T-cell (primary cell): ENCODE results near the gene PRKAR1B. TPM values are rescaled to one million over a fixed set of nuclear protein-coding genes. Genes with fewer than 3 reads are reported as not detected.
A peak's percentile ranks its signal among the peaks of the same experiment; 100 is the strongest.

ENCODE experiments used
- ATAC-seq, 4 experiments: fragments of 200-7000 bp in 3 of 4; fragments of 150-1000 bp in 1 of 4; cut with Tn5 transposase; replicated peaks in 1 of 4; 1 replicate in 3 of 4; 2 replicates in 1 of 4; pipeline ENCODE4 v1.10.0; 2021; ENCODE audit warnings: moderate library complexity in 3 of 4, mild to moderate bottlenecking in 2 of 4, moderate number of reproducible peaks in 1 of 4
- CTCF ChIA-PET, 2 donors: fragments of 300-600 bp; sonication (Branson Sonifier 250); formaldehyde crosslinking; loops; one replicate each; lab custom pipeline; 2022; ENCODE audit warnings: antibody characterized with exemption in 2 of 2; lab: Charles Lee
- POLR2A ChIA-PET, 2 donors: fragments of 300-600 bp; sonication (Branson Sonifier 250); formaldehyde crosslinking; loops; one replicate each; lab custom pipeline; 2022; ENCODE audit warnings: antibody characterized with exemption in 2 of 2; lab: Charles Lee
- DNase-seq, 35 experiments: peaks; one replicate each; pipeline versions ENCODE4 v3.0.0 to v3.0.0-alpha.2; 2013 to 2023
- H3K27ac ChIP-seq: one replicate; pipeline ENCODE4 v1.5.1; 2013; ENCODE audit warnings: low read length
- H3K27me3 ChIP-seq, 2 experiments: replicated peaks in 1 of 2; 1 replicate in 1 of 2; 2 replicates in 1 of 2; pipeline versions ENCODE4 v1.6.1 to v1.7.0; 2013; ENCODE audit warnings: low read length in 1 of 2, mixed read lengths in 1 of 2; ENCODE audit not compliant: control insufficient read depth in 2 of 2, insufficient read depth in 2 of 2; ENCODE audit errors: extremely low read depth in 1 of 2
- H3K36me3 ChIP-seq, 2 donors: 1 replicate in 1 of 2; 2 replicates in 1 of 2; pipeline versions ENCODE4 v1.6.1 to v1.7.0; 2013; ENCODE audit warnings: low read length in 1 of 2; ENCODE audit not compliant: control insufficient read depth in 2 of 2, insufficient read depth in 1 of 2; ENCODE audit errors: extremely low read depth in 1 of 2
- H3K4me1 ChIP-seq, 2 experiments: 1 replicate in 1 of 2; 2 replicates in 1 of 2; pipeline versions ENCODE4 v1.6.1 to v1.7.0; 2013; ENCODE audit warnings: low read length in 2 of 2, mixed read lengths in 1 of 2; ENCODE audit not compliant: insufficient read depth in 2 of 2, control insufficient read depth in 1 of 2; ENCODE audit errors: extremely low read depth in 1 of 2
- H3K4me3 ChIP-seq, 2 donors: 1 replicate in 1 of 2; 2 replicates in 1 of 2; pipeline versions ENCODE4 v1.5.1 to v1.7.0; 2013; ENCODE audit warnings: mild to moderate bottlenecking in 2 of 2, low read length in 1 of 2, moderate library complexity in 1 of 2; ENCODE audit not compliant: control insufficient read depth in 1 of 2; ENCODE audit errors: extremely low read depth in 1 of 2
- H3K9me3 ChIP-seq: 2 replicates; pipeline ENCODE4 v1.7.0; 2013
- H3K27ac Mint-ChIP-seq, 2 donors: one replicate each; pipeline ENCODE4 v1.8.0; 2020 to 2021; ENCODE audit warnings: mild to moderate bottlenecking in 2 of 2, mixed read lengths in 2 of 2
- H3K27me3 Mint-ChIP-seq, 2 donors: one replicate each; pipeline ENCODE4 v1.8.0; 2021 to 2022; ENCODE audit warnings: mixed read lengths in 2 of 2
- H3K36me3 Mint-ChIP-seq: one replicate; pipeline ENCODE4 v1.8.0; 2021; ENCODE audit warnings: mixed read lengths
- H3K4me1 Mint-ChIP-seq, 3 donors: one replicate each; pipeline ENCODE4 v1.8.0; 2020 to 2022; ENCODE audit warnings: mixed read lengths in 3 of 3, mild to moderate bottlenecking in 1 of 3
- H3K4me3 Mint-ChIP-seq, 3 donors: one replicate each; pipeline ENCODE4 v1.8.0; 2020 to 2022; ENCODE audit warnings: mild to moderate bottlenecking in 3 of 3, mixed read lengths in 3 of 3, moderate library complexity in 3 of 3
- H3K9me3 Mint-ChIP-seq, 3 donors: one replicate each; pipeline ENCODE4 v1.8.0; 2020 to 2022; ENCODE audit warnings: mixed read lengths in 3 of 3
- WGBS: methylation state at CpG from one replicate; pipeline ENCODE4 v1.1.5; 2013; ENCODE audit warnings: missing lambda C conversion rate; ENCODE audit not compliant: insufficient coverage; 5-methylcytosine and 5-hydroxymethylcytosine counted together
- total RNA-seq, 35 experiments: library from RNA in 6 of 35; stranded (reverse) in 6 of 35; fragments of 120-200 nt in 1 of 35; gene quantifications; one replicate each; pipeline versions ENCODE4 v1.2.1 to v1.2.4 and lab custom pipeline; 2013 to 2026

The PRKAR1B gene
- total RNA-seq, 5 donors from 2014 or later (not counting 1 experiment from before 2014, with no cell fraction given): 20.7 to 35.4 (median 24.4) TPM

DNA sequence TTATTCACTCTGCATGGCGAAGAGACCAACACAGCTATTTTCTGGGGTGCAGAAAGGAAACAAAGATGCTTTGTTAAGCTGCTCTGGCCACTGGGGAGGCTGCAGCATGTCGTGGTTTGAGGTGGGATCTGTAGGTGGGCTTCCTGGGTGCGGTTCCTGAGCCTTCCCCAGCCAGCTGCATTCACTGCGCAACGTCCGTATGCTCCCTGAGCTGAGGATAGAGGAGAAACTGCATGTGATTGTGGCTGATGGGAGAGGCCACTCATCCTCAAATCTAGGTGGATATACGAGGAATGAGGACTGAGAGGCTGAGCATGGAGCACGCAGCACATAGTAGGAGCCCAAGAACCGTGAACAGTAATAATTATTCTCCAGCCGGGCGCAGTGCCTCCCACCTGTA, 10.4 kb downstream of the PRKAR1B start:
- Mint-ChIP-seq H3K4me1 (peaks cover 4 to 16% (median 9%) of the 10 kb centered on the region in 3 donors), H3K27me3 (peaks cover 0 to 6% of the 10 kb centered on the region in 2 donors), H3K36me3 (peaks cover 8% of the 10 kb centered on the region), H3K27ac (peak overlapping the region in 1 of 2 donors; percentile 12), H3K9me3 (peaks cover under 1 to 4% (median under 1%) of the 10 kb centered on the region in 3 donors), H3K4me3 (no peak overlapping the region)
- ChIA-PET CTCF (no interaction called here), POLR2A (no interaction called here)
- 82% methylated on average over 10 of the region's 11 CpGs for WGBS
- Histone ChIP-seq H3K36me3 (no peaks in the 10 kb centered on the region), H3K4me1 (peaks cover 0 to 8% of the 10 kb centered on the region in 2 experiments), H3K27me3 (peaks cover 0 to 12% of the 10 kb centered on the region in 2 experiments), H3K27ac (no peak overlapping the region), H3K4me3 (no peak overlapping the region), H3K9me3 (no peaks in the 10 kb centered on the region)
- ATAC-seq (no peak), DNase-seq (peak in 1 of 35 experiments; percentile 4)

DNA sequence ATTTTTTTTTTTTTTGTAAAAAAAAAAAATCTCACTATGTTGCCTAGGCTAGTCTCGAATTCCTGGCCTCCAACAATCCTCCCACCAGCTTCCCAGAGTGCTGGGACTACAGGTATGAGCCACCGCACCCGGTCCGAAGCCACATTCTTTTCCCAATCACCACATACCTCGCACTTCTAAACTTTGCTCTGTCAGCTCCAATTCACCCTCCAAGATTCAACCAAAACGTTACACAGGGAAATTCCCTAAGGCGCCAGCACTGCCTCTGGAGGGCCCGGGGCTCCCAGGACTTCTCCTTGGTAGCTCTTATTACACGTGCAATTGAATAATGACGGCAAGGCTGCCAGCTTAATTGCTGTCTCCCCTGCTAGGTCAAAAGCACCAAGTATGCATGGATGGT, 10.9 kb downstream of the PRKAR1B start:
- Mint-ChIP-seq H3K9me3 (peaks cover 0 to 4% (median 0%) of the 10 kb centered on the region in 3 donors), H3K27ac (peak overlapping the region in 1 of 2 donors; percentile 48), H3K4me3 (no peak overlapping the region), H3K27me3 (peaks cover 0 to 6% of the 10 kb centered on the region in 2 donors), H3K36me3 (peaks cover 7% of the 10 kb centered on the region), H3K4me1 (peaks cover 7 to 16% (median 12%) of the 10 kb centered on the region in 3 donors)
- WGBS: 84% methylated on average over 10 of the region's 10 CpGs
- Histone ChIP-seq H3K4me1 (peaks cover 0 to 12% of the 10 kb centered on the region in 2 experiments), H3K27me3 (peaks cover 0 to 13% of the 10 kb centered on the region in 2 experiments), H3K27ac (no peak overlapping the region), H3K4me3 (no peak overlapping the region), H3K36me3 (no peaks in the 10 kb centered on the region), H3K9me3 (no peaks in the 10 kb centered on the region)
- ChIA-PET CTCF (no interaction called here), POLR2A (no interaction called here)
- no peak for ATAC-seq
- DNase-seq: no peak

DNA sequence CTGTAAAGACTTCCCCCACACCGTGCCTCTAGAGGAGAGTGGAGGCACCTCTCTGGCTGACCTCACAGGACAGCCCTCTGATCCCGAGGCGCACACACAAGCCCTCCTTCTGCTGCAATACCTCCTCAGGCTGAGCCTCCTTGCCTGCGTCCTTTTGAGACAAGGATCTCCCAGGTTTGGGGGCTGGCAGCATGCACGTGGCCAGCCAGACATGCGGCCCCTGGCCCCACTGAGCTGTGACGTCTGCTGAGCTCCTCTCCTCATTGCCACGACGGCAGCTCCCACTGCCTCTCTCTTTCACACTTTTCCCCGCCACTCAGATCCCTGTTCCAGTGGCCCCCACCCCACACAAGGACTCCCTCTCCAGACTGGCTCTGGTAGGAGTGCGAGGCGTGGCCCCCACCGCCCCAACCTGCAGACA, 12.8 kb downstream of the PRKAR1B start:
- CTCF ChIA-PET: no interaction called here

DNA sequence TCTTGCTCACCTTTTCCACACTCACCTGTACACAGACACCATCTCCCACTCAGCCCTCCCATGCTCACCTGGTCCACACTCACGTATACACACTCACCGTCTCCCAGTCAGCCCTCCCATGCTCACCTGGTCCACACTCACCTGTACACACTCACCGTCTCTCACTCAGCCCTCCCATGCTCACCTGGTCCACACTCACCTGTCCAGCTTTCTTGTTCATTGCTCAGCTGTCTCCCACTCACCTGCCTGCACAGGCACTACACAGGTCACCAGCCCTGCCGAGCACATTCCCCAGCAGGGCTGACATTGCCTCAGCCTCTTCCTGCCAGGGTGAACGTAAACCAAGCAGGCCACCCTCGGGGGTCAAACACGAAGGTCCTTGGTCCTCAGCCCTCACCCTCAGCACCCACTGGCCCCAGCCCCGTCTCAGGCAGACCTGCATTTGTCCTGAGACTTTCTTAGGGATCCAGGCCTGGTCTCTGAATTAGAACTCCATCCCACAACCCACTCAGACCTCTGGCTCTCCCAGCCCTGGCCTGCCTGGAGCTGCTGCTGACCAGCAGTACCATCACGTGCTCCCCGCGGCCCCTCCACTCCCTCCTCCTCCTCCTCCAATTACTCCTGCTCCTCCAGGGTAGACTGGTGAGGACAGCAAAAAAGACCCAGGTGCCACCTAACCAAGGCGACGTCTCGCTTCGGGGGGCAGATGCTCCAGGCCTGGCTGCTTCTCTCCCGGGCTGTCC, 13.4 kb downstream of the PRKAR1B start:
- H3K4me3 Mint-ChIP-seq: peak overlapping the region; percentile 32 to 81 (median 69)
- CTCF ChIA-PET: no interaction called here
- peaks cover 3% of the 10 kb centered on the region for H3K36me3 Mint-ChIP-seq
- H3K27me3 Mint-ChIP-seq: peaks cover 0 to 6% of the 10 kb centered on the region in 2 donors
- no peak overlapping the region for H3K4me3 ChIP-seq
- no peaks in the 10 kb centered on the region for H3K9me3 Mint-ChIP-seq
- DNase-seq (no peak), ATAC-seq (no peak)
- peaks cover 12 to 16% (median 15%) of the 10 kb centered on the region in 3 donors for H3K4me1 Mint-ChIP-seq
- H3K9me3 ChIP-seq: no peaks in the 10 kb centered on the region
- 88% methylated on average over 11 of the region's 16 CpGs for WGBS
- H3K36me3 ChIP-seq: no peaks in the 10 kb centered on the region
- no peak overlapping the region for H3K27ac ChIP-seq
- peaks cover 0 to 15% of the 10 kb centered on the region in 2 experiments for H3K4me1 ChIP-seq
- H3K27ac Mint-ChIP-seq: peak overlapping the region; percentile 25 to 32
- POLR2A ChIA-PET: no interaction called here
- peaks cover 0 to 15% of the 10 kb centered on the region in 2 experiments for H3K27me3 ChIP-seq

More for the DNA sequence above, 12.8 kb downstream of the PRKAR1B start:
- DNase-seq (no peak), ATAC-seq (no peak)
- Mint-ChIP-seq H3K36me3 (peaks cover 3% of the 10 kb centered on the region), H3K27me3 (peaks cover 0 to 6% of the 10 kb centered on the region in 2 donors), H3K4me3 (peak overlapping the region; percentile 26 to 81 (median 32)), H3K9me3 (no peaks in the 10 kb centered on the region), H3K27ac (peak overlapping the region; percentile 21 to 35), H3K4me1 (peaks cover 12 to 16% (median 15%) of the 10 kb centered on the region in 3 donors)
- 95% methylated on average over 10 of the region's 13 CpGs for WGBS
- Histone ChIP-seq H3K27ac (no peak overlapping the region), H3K4me3 (no peak overlapping the region), H3K36me3 (no peaks in the 10 kb centered on the region), H3K9me3 (no peaks in the 10 kb centered on the region), H3K27me3 (peaks cover 0 to 15% of the 10 kb centered on the region in 2 experiments), H3K4me1 (peaks cover 0 to 15% of the 10 kb centered on the region in 2 experiments)
- POLR2A ChIA-PET: no interaction called here

DNA sequence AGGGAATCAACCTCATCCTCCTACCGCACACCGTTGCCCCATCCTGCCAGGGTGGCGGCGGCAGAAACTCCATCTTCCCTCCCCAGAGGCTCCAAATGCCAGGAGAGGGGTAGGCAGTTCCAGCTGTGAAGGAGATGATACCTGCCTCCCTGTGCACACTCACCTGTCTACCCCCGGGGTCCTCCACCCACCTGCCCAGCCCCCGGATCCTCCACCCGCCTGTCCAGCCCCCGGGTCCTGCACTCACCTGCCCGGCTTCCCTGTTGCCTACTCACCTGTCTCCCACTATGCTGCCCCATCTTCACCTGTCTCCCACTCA, 14.0 kb downstream of the PRKAR1B start:
- Mint-ChIP-seq H3K27ac (peak overlapping the region; percentile 25 to 32), H3K4me3 (peak overlapping the region; percentile 64 to 81 (median 69)), H3K9me3 (no peaks in the 10 kb centered on the region), H3K27me3 (peaks cover 0 to 6% of the 10 kb centered on the region in 2 donors), H3K36me3 (peaks cover 3% of the 10 kb centered on the region), H3K4me1 (peaks cover 12 to 16% (median 15%) of the 10 kb centered on the region in 3 donors)
- 88% methylated on average over 4 of the region's 9 CpGs for WGBS
- Histone ChIP-seq H3K27me3 (peaks cover 0 to 15% of the 10 kb centered on the region in 2 experiments), H3K27ac (no peak overlapping the region), H3K4me3 (no peak overlapping the region), H3K4me1 (peaks cover 0 to 15% of the 10 kb centered on the region in 2 experiments), H3K36me3 (no peaks in the 10 kb centered on the region), H3K9me3 (no peaks in the 10 kb centered on the region)
- DNase-seq (no peak), ATAC-seq (peak in 1 of 4 experiments; percentile 14)
- ChIA-PET POLR2A (interaction anchor here in 1 of 2 donors (0.6 kb wide), 1 partner anchor 744 kb away, joined by 3 read pairs; no protein-coding TSS in a partner anchor), CTCF (no interaction called here)

DNA sequence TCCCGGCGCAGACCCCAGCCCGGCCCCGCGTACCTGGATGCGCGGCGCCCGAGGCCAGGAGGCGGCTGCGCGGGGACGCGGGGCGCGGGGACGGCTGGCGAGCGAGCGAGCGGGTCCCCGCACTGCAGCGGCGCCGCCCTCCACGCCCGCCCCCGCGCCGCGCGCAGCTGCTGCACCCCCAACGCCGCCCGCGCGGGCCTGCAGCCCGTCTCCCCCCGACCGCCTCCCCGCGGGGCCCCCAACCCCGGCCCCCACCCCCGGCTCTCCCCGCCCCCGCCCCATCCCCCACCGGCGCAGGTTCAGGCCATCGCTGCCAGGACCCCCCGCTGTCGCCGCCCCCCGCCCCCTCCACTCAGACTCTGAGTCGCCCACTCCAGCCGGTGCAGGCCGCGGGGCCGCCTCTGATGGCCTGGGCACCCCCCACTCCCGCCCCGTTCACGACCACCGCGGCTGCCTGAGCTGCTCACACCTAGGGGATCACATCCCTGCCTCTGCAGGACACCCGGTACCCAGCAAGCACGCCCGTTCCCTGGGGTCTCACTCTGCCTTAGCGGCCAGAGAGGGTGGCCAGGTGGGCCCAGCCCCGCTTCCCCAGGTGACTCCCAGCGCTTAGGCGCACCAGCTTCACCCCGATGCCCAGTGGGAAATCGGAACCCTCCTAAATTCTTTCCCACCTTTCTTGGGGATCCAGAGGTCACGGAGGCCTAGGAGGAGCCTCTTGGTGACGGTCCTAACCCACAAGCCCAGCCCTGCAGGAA, 14.5 kb downstream of the PRKAR1B start:
- H3K9me3 ChIP-seq: no peaks in the 10 kb centered on the region
- 24% methylated on average over 40 of the region's 74 CpGs for WGBS
- peak in 10 of 35 experiments; percentile 12 to 46 (median 24) for DNase-seq
- H3K27me3 Mint-ChIP-seq: peaks cover 0 to 6% of the 10 kb centered on the region in 2 donors
- peak overlapping the region; percentile 64 to 81 (median 64) for H3K4me3 Mint-ChIP-seq
- H3K36me3 Mint-ChIP-seq: peaks cover 3% of the 10 kb centered on the region
- ATAC-seq: peak; percentile 80 to 82 (median 80)
- no peak overlapping the region for H3K27ac ChIP-seq
- peaks cover 0 to 15% of the 10 kb centered on the region in 2 experiments for H3K4me1 ChIP-seq
- no peaks in the 10 kb centered on the region for H3K36me3 ChIP-seq
- H3K27me3 ChIP-seq: peaks cover 0 to 15% of the 10 kb centered on the region in 2 experiments
- H3K9me3 Mint-ChIP-seq: no peaks in the 10 kb centered on the region
- peak overlapping the region in 1 of 2 donors; percentile 17 for H3K4me3 ChIP-seq
- CTCF ChIA-PET: no interaction called here
- H3K27ac Mint-ChIP-seq: peak overlapping the region; percentile 22 to 23
- POLR2A ChIA-PET: interaction anchor here in 1 of 2 donors (0.6 kb wide), 1 partner anchor 745 kb away, joined by 3 read pairs; no protein-coding TSS in a partner anchor
- peaks cover 12 to 16% (median 15%) of the 10 kb centered on the region in 3 donors for H3K4me1 Mint-ChIP-seq
